CD4-positive, alpha-beta T cell treated with Interleukin-6 at 100 ng/mL for 8 hours (primary cell): ENCODE data around the gene C22orf23.
A peak's percentile ranks its signal among the peaks of the same experiment; 100 is the strongest.

Experiments
- DNase-seq: peaks from one replicate; pipeline ENCODE4 v3.0.0-alpha.2; 2020; ENCODE audit warnings: mixed read lengths, low spot score

The C22orf23 gene

DNA sequence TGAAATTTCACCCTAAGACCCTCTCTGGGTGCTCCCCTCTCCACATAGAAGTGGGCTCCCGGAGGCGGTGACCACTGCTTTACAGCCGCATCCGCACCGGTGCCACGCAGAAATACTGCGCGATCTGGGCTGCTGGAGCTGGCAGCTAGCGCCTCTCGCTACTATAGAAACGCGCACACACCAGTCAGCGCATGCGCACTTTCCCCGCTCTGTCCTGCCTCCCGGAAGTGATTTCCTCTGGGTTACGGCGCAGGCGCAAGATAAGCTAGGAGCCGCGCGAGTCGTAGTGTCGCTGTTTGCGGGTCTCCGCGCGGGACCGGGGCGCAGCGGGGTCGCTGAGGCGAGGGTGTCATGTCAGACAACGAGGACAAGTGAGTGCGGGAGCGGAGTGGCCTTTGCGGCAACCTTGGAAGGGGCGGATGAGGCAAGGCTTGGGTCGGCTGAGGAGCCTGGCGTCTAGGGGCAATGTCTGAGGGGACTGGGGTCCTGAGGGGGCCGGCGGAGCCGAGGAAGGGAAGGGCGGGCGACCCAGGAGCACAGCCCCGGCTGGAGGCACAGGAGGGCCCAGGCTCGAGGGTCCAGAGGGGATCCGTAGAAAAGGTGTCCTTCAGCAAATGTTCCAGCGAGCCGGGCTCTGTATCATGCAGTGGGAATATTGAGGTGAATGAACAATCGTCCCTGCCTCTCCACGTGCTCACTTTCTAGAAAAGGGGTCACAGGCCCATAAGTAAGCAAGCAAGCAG is at the start of gene C22orf23, which contains the start of gene POLR2F:
Gene C22orf23 (minus strand): TSS at position 165 of the 743 bp plus-strand sequence. CDS start 452 bp downstream, outside the sequence.
Gene POLR2F (plus strand): TSS at position 263 of the 743 bp plus-strand sequence. CDS start 89 bp downstream, at position 352.
- peak; percentile 96 for DNase-seq

DNA sequence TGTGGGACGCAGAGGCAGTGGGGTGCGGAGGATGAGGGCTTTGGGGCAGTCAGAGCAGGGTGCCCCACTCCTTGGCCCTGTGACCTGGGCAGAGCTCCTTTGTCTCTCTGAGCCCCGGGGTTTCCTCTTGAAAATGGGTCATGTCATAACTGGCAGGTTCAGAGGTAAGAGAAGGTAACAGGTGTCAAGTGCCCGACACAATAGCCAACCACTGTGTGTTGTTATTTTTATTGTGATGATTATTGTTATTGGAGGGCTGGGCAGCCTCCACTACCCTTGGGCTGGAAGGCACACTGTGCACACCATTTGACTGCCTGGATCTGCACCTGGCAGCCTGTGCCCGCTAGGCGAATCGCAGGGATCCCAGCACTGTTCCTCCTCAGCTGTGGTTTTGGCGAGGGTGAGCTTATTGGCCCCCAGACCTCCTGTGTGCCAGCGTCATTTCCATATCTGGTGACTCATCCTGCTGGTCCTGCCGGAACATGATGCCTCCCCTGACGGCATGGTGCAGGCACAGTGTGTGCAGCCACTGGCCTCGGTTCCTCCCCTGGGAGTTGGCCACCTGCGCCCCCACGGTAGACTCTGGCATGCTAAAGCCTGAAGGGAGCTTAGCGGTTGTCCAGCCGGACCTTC is 46.4 kb upstream of the C22orf23 start:
- DNase-seq: no peak

DNA sequence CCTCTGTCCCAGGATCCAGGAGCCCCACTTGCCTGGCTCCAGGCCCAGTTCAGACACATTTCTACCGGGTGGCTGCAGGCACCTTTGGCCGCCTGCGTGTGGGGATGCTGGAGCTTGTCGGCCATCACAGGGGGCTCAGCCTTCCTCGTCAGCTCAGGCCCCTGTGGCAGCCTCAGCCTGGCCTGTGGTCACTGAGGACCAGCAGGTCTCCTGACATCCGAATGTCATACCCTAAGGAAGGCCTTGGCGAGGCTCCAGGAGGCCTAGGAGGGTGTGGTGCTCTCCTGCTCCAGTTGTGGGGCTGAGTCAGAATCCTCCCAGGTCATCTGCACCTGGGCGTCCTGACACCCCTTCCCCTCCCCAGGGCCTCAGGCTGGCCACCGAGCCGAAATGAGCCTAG is 45.8 kb upstream of the C22orf23 start:
- DNase-seq: no peak

DNA sequence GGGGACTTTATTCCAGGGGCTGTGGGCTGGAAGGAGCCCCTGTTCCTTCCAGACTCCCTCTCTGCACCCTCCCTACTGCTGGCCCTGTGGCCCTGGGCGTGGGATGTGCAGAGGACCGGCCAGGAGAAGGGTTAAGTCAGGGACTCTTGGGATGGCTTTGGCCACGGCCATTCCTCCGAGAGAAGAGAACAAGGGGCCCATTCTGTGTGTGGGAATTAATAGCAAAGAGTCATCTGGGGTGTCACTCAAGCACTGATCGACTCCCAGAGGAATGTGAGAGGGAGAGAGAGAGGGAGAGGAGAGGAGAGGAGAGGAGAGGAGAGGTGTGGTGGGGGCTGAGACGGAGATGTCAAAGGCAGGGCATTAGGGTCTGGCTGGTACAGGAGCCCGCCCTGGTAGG is 45.1 kb upstream of the C22orf23 start:
- DNase-seq: no peak

DNA sequence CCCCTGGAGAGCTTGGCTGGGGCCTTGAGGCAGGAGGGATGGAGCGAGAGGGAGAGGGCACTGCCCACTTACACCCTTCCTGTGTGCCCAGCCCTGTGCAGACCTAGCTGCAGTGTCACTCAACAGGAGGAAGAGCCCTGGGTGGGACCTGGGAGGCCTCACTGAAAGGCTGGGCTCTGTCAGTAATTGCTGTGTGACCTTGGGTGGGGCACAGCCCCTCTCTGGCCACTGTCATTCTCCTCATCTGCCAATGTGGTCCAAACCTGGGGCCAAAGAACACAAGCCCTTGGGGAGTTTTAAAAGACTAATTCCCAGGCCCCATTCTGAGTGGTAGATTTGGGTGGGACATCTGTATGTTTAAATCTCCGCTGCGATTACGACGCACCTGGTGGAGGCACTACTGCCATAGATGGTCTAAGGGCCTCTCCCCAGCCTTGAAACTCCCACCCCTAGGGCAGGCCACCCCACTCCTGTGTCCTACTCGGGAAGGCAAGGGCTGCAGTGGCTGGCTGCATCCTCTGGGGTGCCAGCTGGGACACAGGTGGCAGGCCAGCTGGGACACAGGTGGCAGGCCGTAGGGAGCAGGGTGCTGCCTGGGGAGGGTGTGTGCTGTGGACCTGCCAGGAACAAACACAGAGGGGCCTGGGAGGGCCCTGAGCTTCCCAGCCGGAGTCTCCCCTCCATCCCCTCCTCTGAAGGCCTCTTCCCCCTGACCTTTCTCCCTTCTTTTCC is 43.3 kb upstream of the C22orf23 start:
- DNase-seq: no peak

DNA sequence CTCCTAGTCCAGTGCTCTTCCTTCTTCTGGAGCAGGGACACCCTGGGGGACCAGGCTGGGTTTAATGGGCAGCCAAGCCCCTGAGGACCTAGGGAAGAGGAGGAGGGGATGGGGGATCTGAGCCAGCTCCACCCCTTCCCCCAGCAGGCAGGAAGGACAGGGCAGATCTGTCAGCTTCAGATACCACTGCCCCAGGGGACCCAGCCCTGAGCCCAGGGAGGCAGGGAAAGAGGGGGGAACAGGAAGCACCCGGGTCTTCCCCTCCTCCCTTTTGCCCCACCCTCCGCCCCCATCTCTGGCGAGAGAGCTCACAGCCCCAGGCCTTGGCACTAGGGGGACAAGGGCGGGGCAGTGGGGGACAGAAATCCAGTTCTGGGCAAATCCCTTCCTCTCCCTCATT is 42.7 kb upstream of the C22orf23 start:
- no peak for DNase-seq

DNA sequence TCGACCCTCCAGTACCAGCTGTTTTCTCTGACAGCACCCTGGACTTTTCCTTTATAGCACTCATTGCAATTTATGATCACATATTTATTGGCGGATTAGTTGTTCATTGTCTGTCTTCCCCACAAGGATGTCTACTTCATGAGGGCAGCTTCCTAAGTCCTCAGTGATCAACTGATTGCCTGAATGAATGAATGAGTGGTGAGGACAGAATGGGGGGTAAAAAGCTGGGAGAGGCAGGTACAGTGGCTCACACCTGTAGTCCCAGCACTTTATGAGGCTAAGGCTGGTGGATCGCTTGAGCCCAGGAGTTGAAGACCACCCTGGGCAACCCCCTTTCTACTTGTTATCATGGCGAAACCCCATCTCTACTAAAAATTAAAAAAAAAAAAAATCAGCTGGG is 42.1 kb upstream of the C22orf23 start:
- DNase-seq: no peak

DNA sequence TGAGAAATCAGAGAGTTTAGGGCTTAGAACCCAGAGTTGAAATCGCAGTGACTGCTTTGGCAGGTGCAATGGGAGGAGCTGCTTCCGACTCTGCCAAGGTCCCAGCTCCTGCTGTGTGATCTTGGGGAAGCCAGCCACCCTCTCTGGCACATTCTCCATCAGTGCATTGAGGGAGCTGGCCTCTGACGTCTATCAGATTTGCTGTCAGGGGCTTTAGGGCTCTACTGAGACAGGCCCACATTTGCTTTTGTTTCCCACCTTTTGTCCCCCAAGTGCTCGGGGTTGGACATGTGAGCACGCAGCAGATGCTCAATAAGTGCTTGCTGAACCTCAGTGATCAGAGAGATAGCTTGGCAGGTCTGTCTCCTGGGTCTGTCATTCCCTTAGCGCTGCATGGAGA is 41.6 kb upstream of the C22orf23 start:
- no peak for DNase-seq

DNA sequence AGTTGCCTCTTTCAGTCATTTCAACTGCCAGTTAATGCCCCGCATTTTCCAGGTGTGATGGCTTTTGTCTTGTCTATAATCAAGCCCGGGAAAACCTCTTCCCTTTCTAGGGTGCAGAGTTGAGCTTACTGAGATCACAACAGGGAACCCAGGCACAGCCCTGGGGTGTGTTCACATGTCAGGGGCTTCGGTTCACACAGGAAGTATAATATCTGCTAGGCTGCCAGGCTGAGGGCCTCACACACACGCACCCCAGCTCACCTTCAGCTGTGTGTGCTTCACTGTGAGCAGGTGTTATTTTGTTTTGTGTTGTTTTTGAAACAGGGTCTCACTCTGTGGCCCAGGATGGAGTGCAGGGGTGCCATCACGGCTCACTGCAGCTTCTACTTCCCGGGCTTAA is 40.6 kb upstream of the C22orf23 start:
- no peak for DNase-seq

DNA sequence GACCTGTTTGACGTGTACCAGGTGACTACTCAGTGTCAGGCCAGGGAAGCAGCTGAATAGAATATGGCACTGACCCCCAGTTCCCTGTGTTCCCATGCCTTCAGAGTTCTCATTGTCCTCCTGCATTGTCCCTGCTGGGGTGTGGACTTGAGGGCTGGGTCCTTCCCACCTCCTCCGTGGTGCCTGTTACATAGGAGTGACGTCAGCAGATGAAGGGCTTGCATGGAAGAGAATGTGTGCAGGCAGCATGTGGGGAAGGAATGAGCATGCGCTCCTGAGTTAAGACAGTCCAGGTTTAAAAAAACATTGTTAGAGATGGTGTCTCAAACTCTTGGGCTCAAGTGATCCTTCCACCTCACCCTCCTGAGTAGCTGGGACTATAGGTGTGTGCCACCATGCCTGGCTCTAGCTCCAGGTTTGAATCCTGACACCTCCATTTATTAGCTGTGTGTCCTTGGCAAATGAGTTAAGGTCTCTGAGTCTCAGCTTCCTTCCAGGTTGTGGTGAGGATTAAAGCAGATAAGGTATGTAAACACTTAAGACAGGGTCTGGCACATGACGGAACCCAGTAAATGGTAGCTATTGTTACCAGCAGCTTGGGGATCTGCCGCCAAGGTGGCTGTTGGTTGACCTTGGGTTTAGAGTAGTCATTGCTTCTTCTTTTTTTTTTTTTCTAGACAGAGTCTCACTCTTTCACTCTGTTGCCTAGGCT is 38.5 kb upstream of the C22orf23 start:
- no peak for DNase-seq

DNA sequence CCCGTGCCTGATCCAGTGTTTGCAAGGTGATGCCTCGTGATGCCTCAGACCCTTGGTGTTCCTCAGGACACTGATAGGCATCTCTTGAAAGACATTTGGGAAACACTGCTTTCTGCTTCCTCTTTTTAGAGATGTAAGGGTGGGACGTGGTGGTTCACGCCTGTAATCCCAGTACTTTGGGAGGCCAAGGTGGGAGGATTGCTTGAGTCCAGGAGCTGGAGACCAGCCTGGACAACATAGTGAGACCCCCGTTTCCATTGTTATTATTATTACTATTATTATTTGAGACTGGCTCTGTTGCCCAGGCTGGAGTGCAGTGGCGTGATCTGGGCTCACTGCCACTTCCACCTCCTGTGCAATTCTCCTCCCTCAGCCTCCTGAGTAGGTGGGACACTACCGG is 37.5 kb upstream of the C22orf23 start:
- no peak for DNase-seq

DNA sequence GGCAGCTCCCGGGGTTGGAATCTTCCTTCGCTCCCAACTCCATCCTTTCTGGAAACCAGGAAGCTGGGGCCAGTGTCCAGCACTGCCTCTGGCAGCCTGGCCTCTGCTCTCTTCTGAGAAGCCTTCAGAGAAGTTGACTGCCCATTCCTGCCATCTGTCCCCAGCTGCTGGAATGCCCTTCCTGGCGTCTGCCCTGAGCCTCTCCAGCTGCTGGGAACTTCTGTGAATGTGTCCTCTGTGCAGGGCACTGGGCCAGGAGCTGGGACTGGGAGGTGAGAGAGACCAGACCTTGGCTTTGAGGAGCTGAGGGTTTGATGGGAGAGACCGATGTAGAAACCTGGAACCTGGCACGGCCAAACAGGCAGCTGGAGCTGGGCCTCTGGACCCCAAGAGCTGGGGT is 36.9 kb upstream of the C22orf23 start:
- no peak for DNase-seq

DNA sequence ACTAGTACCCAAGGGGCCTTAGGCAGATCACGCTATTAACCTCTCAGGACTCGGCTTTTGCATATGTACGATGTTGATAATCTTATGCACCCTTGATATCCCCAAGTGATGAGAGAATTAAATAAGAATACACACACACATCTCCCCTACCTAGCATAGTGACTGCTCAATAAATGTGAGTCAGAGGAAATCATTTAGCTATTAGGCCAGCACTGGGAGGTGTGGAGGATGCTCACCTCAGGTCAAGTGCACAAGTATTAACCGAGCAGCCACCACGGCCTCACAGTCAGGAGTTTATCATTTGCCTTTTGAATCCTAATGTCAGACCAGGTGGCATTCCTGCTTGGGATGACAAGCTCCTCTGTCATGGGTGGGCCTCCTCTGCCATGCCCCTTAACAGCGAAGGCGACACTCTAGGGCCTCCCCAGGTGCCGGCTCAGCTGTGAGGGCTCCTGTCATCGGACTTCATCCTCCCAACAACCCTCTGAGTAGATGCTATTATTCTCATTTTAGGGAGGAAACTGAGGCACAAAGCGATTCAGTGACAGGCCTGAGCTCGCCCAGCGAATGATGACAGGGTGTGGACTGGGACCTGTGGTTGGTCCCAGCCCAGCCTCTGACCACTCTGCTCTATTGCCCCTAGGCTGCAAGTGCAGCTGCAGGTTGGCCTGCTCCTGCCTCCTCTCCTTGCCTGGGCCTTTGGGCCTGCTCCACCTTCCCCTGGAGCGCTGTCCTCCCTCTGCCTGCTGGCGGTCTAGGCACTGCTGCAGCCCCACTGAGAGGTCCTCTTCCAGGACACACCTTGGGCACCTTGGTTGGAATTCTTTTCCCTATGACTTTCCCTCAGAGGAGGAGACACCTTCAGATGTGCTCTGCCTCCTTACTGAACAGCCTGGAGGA is 36.0 kb upstream of the C22orf23 start:
- DNase-seq: no peak

DNA sequence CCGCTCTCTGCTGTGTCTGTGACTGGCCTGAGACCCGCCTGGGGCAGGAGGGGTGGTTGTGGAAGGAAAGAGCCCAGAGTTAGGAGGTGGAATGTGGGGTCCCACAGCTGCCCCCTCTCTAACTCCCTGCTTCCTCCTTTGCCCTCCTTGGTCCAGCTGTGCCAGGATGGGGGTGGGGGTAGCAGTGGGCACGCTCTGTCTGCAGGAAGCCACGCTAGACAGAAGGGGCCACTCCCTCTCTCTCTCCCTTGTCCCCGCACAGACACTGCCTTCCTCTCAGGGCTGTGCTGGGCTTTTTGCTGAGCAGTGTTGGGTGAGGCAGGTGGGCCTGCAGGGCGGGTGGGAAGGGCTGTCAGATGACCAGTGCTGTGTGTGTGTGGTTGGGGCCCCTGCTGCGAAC is 33.0 kb upstream of the C22orf23 start:
- DNase-seq: no peak

DNA sequence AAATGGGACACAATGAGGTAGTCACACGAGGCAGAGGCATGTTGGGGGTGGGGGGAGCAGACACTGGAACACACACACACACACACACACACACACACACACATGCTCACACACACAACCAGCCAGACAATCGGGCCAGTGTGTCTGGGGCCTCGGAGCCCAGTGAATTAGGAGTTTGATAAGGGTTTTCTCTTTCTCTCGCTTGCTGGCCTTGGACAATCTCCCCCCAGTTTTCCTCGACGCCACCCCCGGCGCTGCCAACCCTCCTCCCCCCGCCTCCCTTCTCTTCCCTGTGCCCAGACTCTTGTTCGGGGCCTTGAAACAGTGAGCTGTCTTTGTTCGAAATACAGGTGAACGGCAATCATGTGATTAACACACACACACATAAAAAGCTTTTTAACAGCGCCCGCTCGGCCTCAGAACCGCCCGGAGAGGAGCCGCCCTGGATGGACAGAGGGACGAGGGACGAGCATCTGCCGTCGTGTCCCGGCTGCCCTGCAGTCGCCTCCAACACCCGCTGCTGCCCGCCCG is 32.4 kb upstream of the C22orf23 start:
- DNase-seq: no peak

DNA sequence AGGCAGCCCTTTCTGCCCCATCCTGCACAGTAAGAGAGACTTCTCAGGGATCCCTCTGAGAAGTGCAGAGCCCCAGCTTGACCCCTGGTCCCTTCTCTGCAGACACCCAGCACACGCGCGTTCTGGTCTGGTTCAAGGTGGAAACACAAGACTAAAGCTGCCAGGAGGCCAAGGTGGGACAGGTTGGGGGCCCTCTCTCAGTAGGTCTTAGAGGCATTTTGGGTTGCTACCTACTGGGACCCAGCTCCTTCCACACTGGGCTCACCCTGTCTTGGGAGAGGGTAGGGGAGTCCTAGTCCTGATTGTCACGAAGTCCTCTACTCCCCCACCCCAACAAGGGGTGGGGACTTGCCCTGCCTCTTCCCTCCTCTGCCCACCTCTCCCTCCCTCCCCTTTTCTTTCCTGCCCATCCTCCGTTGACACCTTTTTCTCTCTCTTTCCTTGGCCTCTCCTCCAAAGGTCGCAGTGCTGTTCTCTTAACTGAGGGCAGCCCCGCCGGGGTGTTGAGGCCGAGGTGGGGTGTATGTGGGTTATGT is 31.7 kb upstream of the C22orf23 start:
- DNase-seq: no peak

DNA sequence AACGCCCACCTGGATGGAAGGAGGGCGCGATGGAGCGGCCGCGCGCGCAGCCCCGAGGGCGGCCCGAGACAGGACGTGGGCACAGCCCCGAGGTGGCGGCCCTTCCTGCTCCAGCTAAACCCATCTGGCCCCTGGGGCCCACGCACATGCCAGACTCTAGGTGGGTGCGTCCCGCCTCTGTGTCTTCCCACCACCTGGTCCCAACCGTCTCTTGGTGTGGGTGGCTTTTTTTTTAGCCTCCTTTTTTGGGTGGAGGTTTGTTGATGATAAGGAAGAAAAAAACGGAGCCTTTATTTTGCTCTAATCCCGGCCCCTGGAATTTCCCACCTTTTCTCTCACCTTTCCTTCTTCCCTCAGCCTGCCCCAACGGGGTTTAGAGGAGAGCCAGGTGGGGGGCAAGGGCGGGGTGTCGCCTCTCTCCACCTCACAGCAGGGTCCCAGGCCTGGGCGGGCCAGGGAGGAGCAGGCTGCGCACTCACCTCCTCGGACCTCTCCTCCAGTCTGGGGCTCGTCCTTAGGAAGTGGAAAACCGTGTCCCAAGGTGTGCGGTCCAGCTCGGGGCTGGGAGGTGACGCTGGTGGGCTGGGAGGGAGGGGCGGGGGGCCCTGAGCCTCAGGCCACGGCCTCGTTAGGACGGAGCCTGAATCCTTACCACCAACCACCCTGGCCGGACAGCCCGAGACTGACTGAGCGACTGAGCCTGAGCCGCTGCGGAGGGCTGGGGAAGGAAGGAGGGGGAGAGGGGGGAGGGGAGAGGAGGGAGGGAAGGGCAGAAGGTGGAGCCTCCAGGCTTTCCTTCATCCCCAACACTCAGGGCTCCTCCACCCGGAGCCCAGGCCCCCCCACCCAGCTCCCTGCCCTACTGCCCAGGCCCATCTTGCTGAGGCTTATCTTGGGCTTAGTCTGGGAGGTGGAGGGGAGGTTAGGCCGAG is 30.7 kb upstream of the C22orf23 start, which contains the start of gene SOX10:
Gene SOX10 (minus strand): TSS at position 696 of the 932 bp plus-strand sequence. CDS start 771 bp downstream, outside the sequence.
- DNase-seq: no peak

DNA sequence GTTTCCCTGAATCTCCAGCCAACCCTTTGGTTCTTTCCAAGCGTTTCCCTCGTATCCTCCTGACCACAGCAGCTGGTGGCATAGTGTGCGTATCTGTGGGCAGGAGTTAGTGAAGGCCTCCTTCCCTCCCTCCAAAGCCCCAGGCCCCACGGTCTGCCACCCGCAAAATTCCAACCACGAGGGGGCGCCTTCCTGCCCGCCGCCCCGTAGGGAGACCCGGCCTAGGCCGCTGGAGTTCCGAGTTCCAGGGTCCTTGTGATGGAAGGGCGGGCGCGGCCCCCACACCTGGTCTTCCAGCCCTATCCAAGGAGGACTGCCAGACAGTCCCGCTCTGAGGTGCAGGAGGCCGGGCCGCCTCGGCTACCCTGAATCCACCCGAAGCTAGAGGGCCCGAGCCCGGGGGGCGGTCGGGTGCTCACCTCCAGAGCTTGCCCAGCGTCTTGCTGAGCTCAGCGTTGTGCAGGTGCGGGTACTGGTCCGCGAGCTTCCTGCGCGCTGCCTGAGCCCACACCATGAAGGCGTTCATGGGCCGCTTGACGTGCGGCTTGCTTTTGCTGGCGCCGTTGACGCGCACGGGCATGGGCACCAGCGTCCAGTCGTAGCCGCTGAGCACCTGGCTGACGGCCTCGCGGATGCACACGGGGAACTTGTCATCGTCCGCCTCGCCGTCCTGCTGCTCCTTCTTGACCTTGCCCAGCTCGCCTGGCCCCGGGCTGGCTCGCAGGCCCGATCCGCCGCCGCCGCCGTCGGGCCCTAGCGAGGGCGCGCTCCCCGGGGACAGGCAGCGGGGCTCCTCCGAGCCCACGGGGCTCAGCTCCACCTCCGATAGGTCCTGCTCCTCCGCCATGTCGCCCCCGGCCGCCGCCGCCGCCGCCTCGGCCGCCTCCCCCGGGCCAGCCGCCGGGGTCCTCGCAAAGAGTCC is 29.8 kb upstream of the C22orf23 start:
- DNase-seq: no peak
